SW 1271 (cell line): ENCODE measurements around the gene NR5A2.
A peak's percentile ranks its signal among the peaks of the same experiment; 100 is the strongest.

Source experiments
- DNase-seq, 2 experiments: peaks; one replicate each; lab custom pipeline; 2025; lab: John Stamatoyannopoulos, UW

NR5A2 gene

GRCh38 chr1:200124309-200124708 is 96.8 kb downstream of the NR5A2 start:
- DNase-seq: no peak

- no peak for DNase-seq
Measured at GRCh38 chr1:200128081-200128480, 100.6 kb downstream of the NR5A2 start.

- no peak for DNase-seq
Measured at GRCh38 chr1:200128944-200129879, 101.7 kb downstream of the NR5A2 start.

GRCh38 chr1:200130552-200130951 is 103.0 kb downstream of the NR5A2 start:
- no peak for DNase-seq

GRCh38 chr1:200131551-200132125 is 104.1 kb downstream of the NR5A2 start:
- DNase-seq: no peak

- DNase-seq: no peak
Measured at GRCh38 chr1:200133123-200133522, 105.6 kb downstream of the NR5A2 start.

GRCh38 chr1:200134116-200134515 is 106.6 kb downstream of the NR5A2 start:
- DNase-seq: no peak

- DNase-seq: no peak
Measured at GRCh38 chr1:200136384-200136783, 108.9 kb downstream of the NR5A2 start.

GRCh38 chr1:200139661-200140250 is 112.2 kb downstream of the NR5A2 start:
- DNase-seq: peak in 1 of 2 experiments; percentile 59

- DNase-seq: no peak
Measured at GRCh38 chr1:200143347-200143746, 115.8 kb downstream of the NR5A2 start.

GRCh38 chr1:200146100-200146499 is 118.6 kb downstream of the NR5A2 start:
- DNase-seq: no peak

- no peak for DNase-seq
Measured at GRCh38 chr1:200147094-200147493, 119.6 kb downstream of the NR5A2 start.

- no peak for DNase-seq
Measured at GRCh38 chr1:200147742-200148141, 120.2 kb downstream of the NR5A2 start.

- DNase-seq: no peak
Measured at GRCh38 chr1:200150006-200150405, 122.5 kb downstream of the NR5A2 start.

GRCh38 chr1:200150721-200151120 is 123.2 kb downstream of the NR5A2 start:
- DNase-seq: no peak

GRCh38 chr1:200152336-200152735 is 124.8 kb downstream of the NR5A2 start:
- no peak for DNase-seq

GRCh38 chr1:200153277-200154055 is 126.0 kb downstream of the NR5A2 start:
- DNase-seq: no peak

GRCh38 chr1:200154069-200154767 is 126.7 kb downstream of the NR5A2 start:
- peak in 1 of 2 experiments; percentile 7 for DNase-seq

- no peak for DNase-seq
Measured at GRCh38 chr1:200157715-200158114, 130.2 kb downstream of the NR5A2 start.

- no peak for DNase-seq
Measured at GRCh38 chr1:200161801-200162200, 134.3 kb downstream of the NR5A2 start.

GRCh38 chr1:200162258-200162657 is 134.7 kb downstream of the NR5A2 start:
- no peak for DNase-seq

- no peak for DNase-seq
Measured at GRCh38 chr1:200162877-200163276, 135.4 kb downstream of the NR5A2 start.
